HUES6 (cell line): ENCODE data around the gene STIM1.
"Not testable (repeated sequence)": the region's sequence is repeated elsewhere in the genome, so short reads cannot be mapped to it uniquely, and the experiment has no call there.

Experiments
- H3K27ac ChIP-seq: 2 replicates; pipeline ENCODE4 v1.7.0; 2013; ENCODE audit warnings: low read depth, mild to moderate bottlenecking, low read length, inconsistent platforms
- H3K27me3 ChIP-seq: 2 replicates; pipeline ENCODE4 v1.6.1; 2013; ENCODE audit warnings: low read length; ENCODE audit not compliant: control insufficient read depth, insufficient read depth
- H3K36me3 ChIP-seq: 2 replicates; pipeline ENCODE4 v1.6.1; 2013; ENCODE audit warnings: low read length; ENCODE audit not compliant: control insufficient read depth, insufficient read depth
- H3K4me1 ChIP-seq: 2 replicates; pipeline ENCODE4 v1.6.1; 2013; ENCODE audit warnings: low read length; ENCODE audit not compliant: control insufficient read depth, insufficient read depth
- H3K4me3 ChIP-seq: 2 replicates; pipeline ENCODE4 v1.5.1; 2013; ENCODE audit warnings: low read depth, low read length
- H3K9ac ChIP-seq: one replicate; pipeline ENCODE4 v1.6.1; 2013; ENCODE audit warnings: mild to moderate bottlenecking, low read length
- H3K9me3 ChIP-seq: 2 replicates; pipeline ENCODE4 v1.6.1; 2013; ENCODE audit warnings: low read depth, low read length; ENCODE audit not compliant: control insufficient read depth, insufficient read depth

The STIM1 gene

DNA sequence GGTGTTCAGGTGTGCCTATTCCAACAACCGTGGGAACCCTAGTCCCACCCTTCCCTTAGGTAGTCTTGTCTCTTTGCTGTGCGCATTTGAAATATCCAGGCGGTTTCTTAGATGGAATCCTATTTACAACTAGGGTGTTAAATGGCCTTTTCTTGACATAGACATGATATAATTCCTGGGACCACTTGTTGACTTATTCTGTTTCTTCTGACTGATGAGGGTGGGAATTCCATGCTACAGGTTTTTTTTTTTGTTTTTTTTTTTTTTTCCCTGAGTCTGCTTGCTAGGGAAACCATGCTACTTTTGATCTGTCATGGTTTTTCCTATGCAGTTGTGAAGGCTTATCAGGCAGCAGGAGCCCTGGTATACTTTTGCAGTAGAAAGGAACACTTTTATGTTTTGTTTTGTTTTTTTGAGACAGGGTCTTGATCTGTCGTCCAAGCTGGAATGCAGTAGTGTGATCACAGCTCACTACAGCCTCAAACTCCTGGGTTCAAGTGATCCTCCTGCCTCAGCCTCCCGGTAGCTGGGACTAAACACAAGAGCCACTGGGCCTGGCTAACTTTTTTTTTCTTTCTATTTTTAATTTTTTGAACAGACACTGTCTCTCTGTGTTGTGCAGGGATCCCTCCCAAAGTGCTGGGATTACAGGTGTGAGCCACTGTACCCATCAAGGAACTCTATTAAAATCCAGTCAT lies 1.5 kb downstream of the STIM1 start:
- H3K27ac ChIP-seq, result no peak overlapping the region
- H3K9me3 ChIP-seq, result no peaks in the 10 kb centered on the region
- H3K36me3 ChIP-seq, result no peaks in the 10 kb centered on the region
- peaks cover 56% of the 10 kb centered on the region for H3K4me1 ChIP-seq
- H3K27me3 ChIP-seq, result peaks cover 6% of the 10 kb centered on the region; the same call in 1 of the 2 replicates
- H3K4me3 ChIP-seq, result peak overlapping the region; percentile 75
- no peak overlapping the region for H3K9ac ChIP-seq

GRCh38 chr11:3857628-3858027 lies 2.2 kb downstream of the STIM1 start:
- H3K36me3 ChIP-seq, result no peaks in the 10 kb centered on the region
- peaks cover 61% of the 10 kb centered on the region for H3K4me1 ChIP-seq
- H3K27me3 ChIP-seq, result peaks cover 6% of the 10 kb centered on the region; the same call in 1 of the 2 replicates
- H3K4me3 ChIP-seq, result no peak overlapping the region
- H3K27ac ChIP-seq, result no peak overlapping the region
- H3K9me3 ChIP-seq, result no peaks in the 10 kb centered on the region
- H3K9ac ChIP-seq, result no peak overlapping the region

DNA sequence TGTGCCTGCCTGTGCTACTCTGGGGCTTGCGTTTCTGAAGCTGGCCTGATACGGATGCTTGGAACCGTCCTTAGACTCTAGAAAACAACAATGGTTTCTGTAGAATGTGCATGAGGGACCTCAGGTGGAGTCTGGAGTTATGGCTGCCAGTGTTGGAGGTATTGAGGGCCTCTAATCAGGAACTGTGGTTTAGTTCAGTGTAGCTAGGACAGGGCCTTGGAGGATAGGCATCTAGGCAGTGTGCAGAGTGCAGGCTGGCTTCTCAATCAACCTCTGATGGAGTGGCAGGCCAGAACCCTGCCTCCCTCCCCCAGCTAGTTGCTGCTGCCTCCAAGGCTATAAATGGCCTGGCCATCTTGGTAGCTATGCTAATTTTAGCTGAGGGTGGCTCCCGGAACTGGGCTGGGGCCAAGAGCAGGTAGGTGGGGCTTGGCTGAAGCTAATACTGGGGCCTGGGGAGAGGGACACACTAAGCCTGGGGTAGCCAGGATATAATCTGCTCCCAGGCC lies 4.0 kb downstream of the STIM1 start:
- Histone ChIP-seq H3K27me3 (peaks cover 6% of the 10 kb centered on the region; the same call in 1 of the 2 replicates), H3K9ac (no peak overlapping the region), H3K27ac (no peak overlapping the region), H3K4me3 (peak overlapping the region; percentile 4; the same call in 1 of the 2 replicates), H3K36me3 (no peaks in the 10 kb centered on the region), H3K9me3 (no peaks in the 10 kb centered on the region), H3K4me1 (peaks cover 53% of the 10 kb centered on the region)

DNA sequence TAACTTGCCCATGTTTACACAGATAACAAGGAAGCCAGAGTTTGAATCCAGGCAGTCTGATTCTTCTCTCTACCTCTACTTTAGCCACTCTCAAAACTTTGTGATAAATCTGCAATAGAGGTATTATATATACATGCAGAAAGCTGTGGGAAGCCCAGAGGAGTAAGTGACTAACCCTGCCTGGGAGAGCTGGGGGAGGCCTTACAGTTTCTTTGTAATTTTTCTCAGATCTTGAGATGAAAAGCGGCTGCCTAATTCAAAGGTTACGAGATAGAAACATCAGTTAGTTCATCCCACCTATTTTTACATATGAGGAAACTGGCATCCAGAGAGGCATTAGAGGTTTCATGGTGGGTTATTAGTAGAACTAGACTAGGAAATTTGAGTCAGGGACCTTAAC lies 4.9 kb downstream of the STIM1 start:
- H3K27me3 ChIP-seq, result peaks cover 6% of the 10 kb centered on the region; the same call in 1 of the 2 replicates
- no peaks in the 10 kb centered on the region for H3K36me3 ChIP-seq
- H3K27ac ChIP-seq, result no peak overlapping the region
- peaks cover 50% of the 10 kb centered on the region for H3K4me1 ChIP-seq
- no peak overlapping the region for H3K9ac ChIP-seq
- no peaks in the 10 kb centered on the region for H3K9me3 ChIP-seq
- H3K4me3 ChIP-seq, result no peak overlapping the region

- not testable (repeated sequence) for H3K36me3 ChIP-seq, H3K9ac ChIP-seq, H3K27me3 ChIP-seq, H3K4me3 ChIP-seq, H3K27ac ChIP-seq, H3K9me3 ChIP-seq
- peaks cover 55% of the 10 kb centered on the region for H3K4me1 ChIP-seq
Observed at GRCh38 chr11:3860898-3861393, 5.5 kb downstream of the STIM1 start.

DNA sequence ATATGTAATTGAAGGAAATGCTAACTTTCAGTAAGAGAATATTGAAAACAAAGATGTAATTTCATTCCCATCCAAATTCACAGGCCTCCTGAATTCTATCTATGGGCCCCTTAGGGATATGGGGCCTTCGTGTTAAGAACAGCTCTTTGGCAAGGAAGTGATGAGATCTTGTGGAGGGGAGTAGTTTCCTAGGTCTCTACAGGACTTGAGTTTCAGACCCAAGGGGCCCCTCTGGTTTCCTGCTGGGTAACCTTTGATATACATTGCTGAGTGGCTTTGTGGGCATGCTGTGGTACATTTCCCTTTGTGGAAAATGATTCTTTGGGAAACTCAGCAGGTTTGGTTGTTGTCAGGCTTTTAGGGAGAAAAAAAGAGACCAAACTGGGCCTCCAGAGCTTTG lies 6.2 kb downstream of the STIM1 start:
- peaks cover 53% of the 10 kb centered on the region for H3K4me1 ChIP-seq
- H3K36me3 ChIP-seq, result no peaks in the 10 kb centered on the region
- no peaks in the 10 kb centered on the region for H3K9me3 ChIP-seq
- no peak overlapping the region for H3K27ac ChIP-seq
- no peak overlapping the region for H3K9ac ChIP-seq
- no peaks in the 10 kb centered on the region; the same call in 1 of the 2 replicates for H3K27me3 ChIP-seq
- no peak overlapping the region for H3K4me3 ChIP-seq

GRCh38 chr11:3865388-3866193 lies 10.1 kb downstream of the STIM1 start:
- Histone ChIP-seq H3K36me3 (no peaks in the 10 kb centered on the region), H3K4me1 (peaks cover 34% of the 10 kb centered on the region), H3K4me3 (no peak overlapping the region), H3K27me3 (no peaks in the 10 kb centered on the region), H3K9ac (no peak overlapping the region), H3K9me3 (no peaks in the 10 kb centered on the region), H3K27ac (no peak overlapping the region)

- no peaks in the 10 kb centered on the region for H3K27me3 ChIP-seq
- peaks cover 30% of the 10 kb centered on the region for H3K4me1 ChIP-seq
- no peaks in the 10 kb centered on the region for H3K9me3 ChIP-seq
- no peaks in the 10 kb centered on the region for H3K36me3 ChIP-seq
- H3K27ac ChIP-seq, result no peak overlapping the region
- no peak overlapping the region for H3K4me3 ChIP-seq
- no peak overlapping the region for H3K9ac ChIP-seq
Observed at GRCh38 chr11:3866206-3866605, 10.7 kb downstream of the STIM1 start.

DNA sequence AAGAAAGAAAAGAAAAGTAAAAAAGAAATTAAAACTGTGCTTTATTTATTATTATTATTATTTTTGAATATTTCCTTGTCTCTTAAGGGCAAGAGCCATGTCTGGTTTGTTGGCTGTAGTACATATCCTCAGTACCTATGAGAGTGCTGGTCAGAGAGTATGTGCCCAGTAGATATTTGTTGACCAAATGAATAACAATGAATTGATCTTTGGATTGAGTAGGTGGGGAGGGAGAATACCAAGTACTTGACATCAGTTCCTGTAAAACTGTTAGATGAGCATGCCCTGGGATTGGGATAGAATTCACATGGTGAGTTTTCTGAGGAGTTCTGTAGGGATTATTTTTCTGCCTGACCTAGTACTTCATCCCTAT lies 11.4 kb downstream of the STIM1 start:
- no peak overlapping the region for H3K4me3 ChIP-seq

DNA sequence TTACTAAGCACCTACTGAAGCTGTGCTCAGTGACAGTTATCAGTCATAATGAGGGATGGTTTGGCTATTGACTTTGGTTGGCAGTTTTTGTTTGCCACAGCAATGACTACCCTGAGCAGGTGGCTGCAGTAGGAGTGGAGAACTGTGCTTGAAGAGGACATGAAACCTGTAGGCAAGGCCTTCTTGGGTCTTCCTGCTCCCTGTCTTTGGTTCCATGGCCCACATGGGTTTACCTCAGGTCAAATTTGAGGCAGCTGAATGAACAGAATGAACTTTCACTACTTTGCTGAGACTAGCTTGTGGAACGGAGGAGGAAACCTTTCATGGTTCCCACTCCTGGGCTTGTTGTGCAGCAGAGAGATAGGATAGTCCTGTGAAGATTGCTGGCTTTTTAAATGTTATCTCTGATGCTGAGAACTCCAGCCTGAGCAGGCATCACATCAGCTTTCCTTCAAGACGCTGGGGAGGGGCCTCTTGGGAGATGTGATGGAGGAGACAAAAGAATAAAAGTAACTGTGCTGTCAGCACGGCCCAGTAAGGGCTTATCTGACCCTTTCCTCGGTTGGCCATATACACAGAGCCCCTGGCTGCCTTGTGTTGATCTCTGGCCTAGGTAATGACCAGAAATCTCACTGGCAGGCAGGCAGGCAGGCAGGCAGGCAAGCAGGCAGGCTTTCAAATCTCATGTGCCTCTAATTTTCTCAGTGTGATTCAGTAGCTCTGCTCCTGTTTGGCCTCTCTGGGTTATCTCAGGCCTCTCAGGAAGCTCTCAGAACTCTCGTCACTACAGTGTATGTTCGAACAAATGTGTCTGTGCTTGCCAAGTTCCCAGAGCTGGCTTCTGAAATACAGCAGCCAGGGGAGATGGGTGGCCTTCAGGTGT lies 12.0 kb downstream of the STIM1 start:
- Histone ChIP-seq H3K27me3 (no peaks in the 10 kb centered on the region), H3K36me3 (no peaks in the 10 kb centered on the region), H3K9me3 (no peaks in the 10 kb centered on the region), H3K4me1 (peaks cover 21% of the 10 kb centered on the region), H3K9ac (no peak overlapping the region), H3K27ac (no peak overlapping the region), H3K4me3 (no peak overlapping the region)

More for the DNA sequence above, 11.4 kb downstream of the STIM1 start:
- H3K36me3 ChIP-seq, result no peaks in the 10 kb centered on the region
- no peaks in the 10 kb centered on the region for H3K9me3 ChIP-seq
- no peak overlapping the region for H3K9ac ChIP-seq
- H3K4me1 ChIP-seq, result peaks cover 25% of the 10 kb centered on the region
- no peak overlapping the region for H3K27ac ChIP-seq
- H3K27me3 ChIP-seq, result no peaks in the 10 kb centered on the region
